ENCODE measurements around the gene NPHS1. TPM values are rescaled to one million over a fixed set of nuclear protein-coding genes. Genes with fewer than 3 reads are reported as not detected.
A peak's percentile ranks its signal among the peaks of the same experiment; 100 is the strongest.
"Not testable (repeated sequence)": the region's sequence is repeated elsewhere in the genome, so short reads cannot be mapped to it uniquely, and the experiment has no call there.

NPHS1 gene, protein sequence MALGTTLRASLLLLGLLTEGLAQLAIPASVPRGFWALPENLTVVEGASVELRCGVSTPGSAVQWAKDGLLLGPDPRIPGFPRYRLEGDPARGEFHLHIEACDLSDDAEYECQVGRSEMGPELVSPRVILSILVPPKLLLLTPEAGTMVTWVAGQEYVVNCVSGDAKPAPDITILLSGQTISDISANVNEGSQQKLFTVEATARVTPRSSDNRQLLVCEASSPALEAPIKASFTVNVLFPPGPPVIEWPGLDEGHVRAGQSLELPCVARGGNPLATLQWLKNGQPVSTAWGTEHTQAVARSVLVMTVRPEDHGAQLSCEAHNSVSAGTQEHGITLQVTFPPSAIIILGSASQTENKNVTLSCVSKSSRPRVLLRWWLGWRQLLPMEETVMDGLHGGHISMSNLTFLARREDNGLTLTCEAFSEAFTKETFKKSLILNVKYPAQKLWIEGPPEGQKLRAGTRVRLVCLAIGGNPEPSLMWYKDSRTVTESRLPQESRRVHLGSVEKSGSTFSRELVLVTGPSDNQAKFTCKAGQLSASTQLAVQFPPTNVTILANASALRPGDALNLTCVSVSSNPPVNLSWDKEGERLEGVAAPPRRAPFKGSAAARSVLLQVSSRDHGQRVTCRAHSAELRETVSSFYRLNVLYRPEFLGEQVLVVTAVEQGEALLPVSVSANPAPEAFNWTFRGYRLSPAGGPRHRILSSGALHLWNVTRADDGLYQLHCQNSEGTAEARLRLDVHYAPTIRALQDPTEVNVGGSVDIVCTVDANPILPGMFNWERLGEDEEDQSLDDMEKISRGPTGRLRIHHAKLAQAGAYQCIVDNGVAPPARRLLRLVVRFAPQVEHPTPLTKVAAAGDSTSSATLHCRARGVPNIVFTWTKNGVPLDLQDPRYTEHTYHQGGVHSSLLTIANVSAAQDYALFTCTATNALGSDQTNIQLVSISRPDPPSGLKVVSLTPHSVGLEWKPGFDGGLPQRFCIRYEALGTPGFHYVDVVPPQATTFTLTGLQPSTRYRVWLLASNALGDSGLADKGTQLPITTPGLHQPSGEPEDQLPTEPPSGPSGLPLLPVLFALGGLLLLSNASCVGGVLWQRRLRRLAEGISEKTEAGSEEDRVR (N-terminal part only)
- total RNA-seq (under 1 TPM in 1 of 2 experiments, not detected in 1; 0.27 TPM), polyA plus RNA-seq (under 1 TPM in 1 of 3 donors, not detected in 2; 0.50 TPM), total RNA-seq (0.07 to 0.59 (median 0.42) reads per million in 6 experiments)

DNA sequence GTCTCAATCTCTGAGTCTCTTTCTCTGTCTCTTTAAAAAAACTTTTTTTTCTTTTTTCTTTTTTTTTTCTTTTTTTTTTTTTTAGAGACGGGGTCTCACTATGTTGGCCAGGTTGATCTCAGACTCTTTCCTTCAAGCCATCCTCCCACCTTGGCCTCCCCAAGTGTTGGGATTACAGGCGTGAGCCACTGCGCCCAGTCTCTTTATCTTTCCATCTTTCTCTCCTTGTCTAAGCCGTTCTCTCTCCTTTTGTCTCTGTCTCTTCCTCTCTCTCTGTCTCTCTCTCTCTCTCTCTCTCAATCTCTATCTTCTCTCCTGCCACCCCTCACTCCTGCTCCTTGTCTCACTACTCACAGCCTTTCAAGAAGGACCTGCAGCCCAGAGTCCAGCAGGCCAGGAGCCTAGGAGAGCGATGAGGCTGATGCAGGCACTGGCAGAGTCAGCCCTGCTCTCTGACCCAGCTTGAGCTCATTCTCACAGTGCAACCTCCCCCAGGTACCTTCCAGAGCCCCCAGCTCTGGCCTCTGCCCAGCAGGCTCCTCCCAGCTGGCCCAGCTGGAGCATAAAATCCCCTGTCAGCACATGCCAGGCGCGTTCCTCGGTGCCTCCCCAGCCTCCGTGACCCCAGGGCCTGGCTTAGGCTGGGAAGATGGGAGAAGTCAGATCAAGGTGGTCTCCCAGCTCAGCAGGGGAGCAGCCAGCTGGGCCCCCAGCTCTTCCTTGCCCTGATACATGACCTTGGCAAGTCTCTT is at the start of gene NPHS1:
NPHS1 (minus strand) TSS at position 476 of the 752 bp plus-strand sequence. CDS start 667 bp downstream, outside the sequence.
- Mint-ChIP-seq H3K36me3 (no peaks in the 10 kb centered on the region), H3K9me3 (peaks cover 0 to 2% (median 0%) of the 10 kb centered on the region in 9 donors), H3K4me1 (peaks cover 5 to 17% (median 12%) of the 10 kb centered on the region in 4 donors), H3K4me3 (peak within 1 kb of the TSS; percentile 5 to 60 (median 28)), H3K27me3 (peaks cover 14 to 69% (median 46%) of the 10 kb centered on the region in 5 donors), H3K27ac (peak within 1 kb of the TSS in 6 of 10 donors; percentile 45 to 84 (median 72))
- POLR2A ChIA-PET = no interaction called here
- DNase-seq = no peak
- ATAC-seq = no peak

DNA sequence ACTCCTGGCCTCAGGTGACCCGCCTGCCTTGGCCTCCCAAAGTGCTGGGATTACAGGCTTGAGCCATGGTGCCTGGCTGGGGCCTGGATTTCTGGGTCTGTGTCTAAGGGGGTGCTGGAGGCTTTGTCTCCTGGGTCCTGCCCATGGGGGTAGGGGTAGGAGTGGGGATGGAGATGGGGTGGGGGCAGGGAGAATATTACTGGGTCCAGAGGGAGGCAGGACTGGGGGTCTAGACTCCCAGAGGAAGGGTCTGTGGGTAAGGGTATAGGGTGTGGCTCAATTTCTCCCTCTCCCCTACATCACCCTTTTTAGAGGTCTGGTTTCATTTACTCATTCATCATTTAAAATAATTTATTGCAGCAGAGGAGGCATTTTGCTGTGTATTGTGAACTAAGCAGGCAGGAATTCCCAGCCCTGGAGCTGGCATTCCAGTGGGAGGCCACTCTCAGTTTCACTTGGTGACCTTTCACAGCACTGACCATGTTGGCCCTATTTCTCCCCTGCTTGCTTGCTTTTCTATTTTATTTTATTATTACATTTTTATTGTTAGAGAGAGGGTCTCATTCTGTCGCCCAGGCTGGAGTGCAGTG is 48.8 kb upstream of the NPHS1 start:
- peaks cover 30 to 74% (median 56%) of the 10 kb centered on the region in 4 donors for H3K4me1 Mint-ChIP-seq
- peaks cover 5 to 11% (median 8%) of the 10 kb centered on the region in 3 donors for H3K36me3 Mint-ChIP-seq
- peak overlapping the region; percentile 94 to 100 (median 99) for H3K27ac Mint-ChIP-seq
- ATAC-seq (no peak), DNase-seq (no peak)
- H3K27me3 Mint-ChIP-seq = no peaks in the 10 kb centered on the region
- POLR2A ChIA-PET = interaction anchor here (0.7 to 2.3 kb wide), 12 partner anchors 11 to 252 kb away, joined by 3 to 57 read pairs (median 5); partner anchors contain the start of genes IGFLR1, LIN37, PSENEN and U2AF1L4
- H3K9me3 Mint-ChIP-seq = no peaks in the 10 kb centered on the region
- H3K4me3 Mint-ChIP-seq = peak overlapping the region; percentile 90 to 100 (median 99)

DNA sequence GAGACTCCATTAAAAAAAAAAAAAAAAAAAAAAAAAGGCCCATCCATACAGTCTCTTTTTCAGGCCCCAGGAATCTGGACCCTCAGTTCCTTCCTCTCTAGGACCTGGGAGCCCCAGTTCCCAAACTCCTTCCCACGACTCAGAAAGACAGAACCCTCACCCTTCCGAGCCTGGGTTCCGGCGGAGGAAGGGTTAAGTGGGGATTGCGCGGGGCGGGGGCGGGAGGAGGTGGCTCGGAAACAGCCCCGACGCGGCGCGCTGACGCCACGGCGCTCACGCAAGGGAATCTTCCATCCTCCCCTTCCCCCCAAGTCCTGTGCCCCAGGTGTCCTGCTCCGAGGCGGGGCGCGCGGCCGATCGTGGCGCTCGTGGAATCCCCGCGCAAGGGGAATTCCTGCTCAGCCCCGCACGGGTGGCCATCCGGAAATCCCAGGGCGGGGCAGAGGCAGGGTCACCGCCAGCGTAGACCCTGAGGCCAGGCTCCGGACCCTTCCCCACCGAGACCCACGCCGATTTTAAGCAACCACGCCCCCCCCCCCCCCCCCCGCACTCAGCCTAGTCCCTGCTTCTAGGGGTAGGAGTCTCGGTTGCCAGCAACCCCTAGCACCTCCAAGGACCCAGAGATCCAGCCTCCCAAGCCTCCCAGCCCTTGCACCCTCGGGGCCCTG is 47.4 kb upstream of the NPHS1 start:
- Mint-ChIP-seq H3K9me3 (no peaks in the 10 kb centered on the region), H3K27ac (peak overlapping the region; percentile 94 to 99 (median 98)), H3K4me3 (peak overlapping the region; percentile 90 to 100 (median 95)), H3K36me3 (peaks cover 5 to 26% (median 8%) of the 10 kb centered on the region in 3 donors), H3K27me3 (no peaks in the 10 kb centered on the region), H3K4me1 (peaks cover 28 to 74% (median 60%) of the 10 kb centered on the region in 4 donors)
- POLR2A ChIA-PET = interaction anchor here (0.5 to 2.3 kb wide), 9 partner anchors 16 to 223 kb away, joined by 3 to 57 read pairs (median 4); partner anchors contain the start of genes LIN37, PSENEN and U2AF1L4
- DNase-seq (peak; percentile 78 to 91 (median 84)), ATAC-seq (peak; percentile 49 to 64)

DNA sequence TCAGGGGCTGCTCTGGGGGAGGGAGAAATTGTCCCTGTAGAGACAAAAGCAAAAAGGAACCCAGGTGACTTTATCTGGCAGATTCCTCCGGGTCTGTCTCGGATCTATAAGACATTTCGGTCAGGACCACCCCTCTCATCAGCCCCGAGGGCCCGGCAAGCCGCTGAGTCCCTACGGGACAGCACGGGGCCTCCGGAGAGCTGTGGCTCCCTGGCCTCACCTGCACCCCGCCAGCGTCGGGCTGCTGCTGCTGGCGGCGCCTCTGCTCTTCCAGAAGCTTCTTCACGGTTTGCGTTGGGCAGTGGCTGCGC is 46.1 kb upstream of the NPHS1 start:
- POLR2A ChIA-PET = interaction anchor here (0.6 to 1.5 kb wide), 6 partner anchors 9 to 52 kb away, joined by 3 to 12 read pairs (median 4); no protein-coding TSS in a partner anchor
- no peaks in the 10 kb centered on the region for H3K27me3 Mint-ChIP-seq
- DNase-seq (no peak), ATAC-seq (no peak)
- peaks cover 21 to 62% (median 49%) of the 10 kb centered on the region in 4 donors for H3K4me1 Mint-ChIP-seq
- peak overlapping the region; percentile 94 to 99 (median 98) for H3K27ac Mint-ChIP-seq
- peak overlapping the region; percentile 90 to 100 (median 95) for H3K4me3 Mint-ChIP-seq
- H3K9me3 Mint-ChIP-seq = no peaks in the 10 kb centered on the region
- peaks cover 2 to 38% (median 3%) of the 10 kb centered on the region in 3 donors for H3K36me3 Mint-ChIP-seq

DNA sequence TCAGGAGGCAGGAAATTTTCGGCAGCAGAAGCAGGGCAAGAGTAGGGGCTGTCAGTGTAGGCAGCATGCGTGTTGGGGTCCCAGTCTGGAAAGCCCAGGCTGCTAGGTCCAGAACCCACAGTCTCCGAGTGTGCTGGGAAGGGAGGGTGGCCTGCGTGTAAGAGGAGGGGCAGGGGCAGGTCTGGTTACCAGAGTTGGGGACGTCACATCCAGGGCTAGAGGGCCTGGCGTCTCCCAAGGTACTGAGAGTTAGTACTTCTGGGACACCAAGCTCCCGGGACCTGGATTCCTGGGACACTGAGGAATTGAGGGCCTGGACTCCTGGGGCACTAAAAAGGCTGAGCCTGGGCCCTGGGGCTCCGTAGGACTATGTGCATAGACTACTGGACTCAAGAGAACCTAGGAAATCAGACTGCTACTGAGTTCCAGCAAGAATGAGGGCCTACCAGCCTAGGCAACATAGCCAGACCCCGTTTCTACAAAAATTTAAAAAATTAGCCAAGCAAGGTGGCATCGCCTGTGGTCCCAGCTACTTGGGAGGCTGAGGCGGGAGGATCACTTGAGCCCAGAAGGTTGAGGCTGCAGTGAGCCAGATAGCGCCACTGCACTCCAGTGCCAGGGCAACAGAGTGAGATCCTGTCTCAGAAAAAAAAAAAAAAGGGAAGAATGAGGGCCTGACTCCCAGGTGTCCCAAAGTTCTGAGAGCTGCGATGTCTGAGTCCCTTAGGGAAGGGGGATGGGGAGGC is 45.6 kb upstream of the NPHS1 start:
- peaks cover 17 to 59% (median 48%) of the 10 kb centered on the region in 4 donors for H3K4me1 Mint-ChIP-seq
- DNase-seq (no peak), ATAC-seq (no peak)
- H3K9me3 Mint-ChIP-seq = no peaks in the 10 kb centered on the region
- POLR2A ChIA-PET = interaction anchor here (0.7 to 2.1 kb wide), 8 partner anchors 8 to 271 kb away, joined by 3 to 12 read pairs (median 4); no protein-coding TSS in a partner anchor
- peak overlapping the region; percentile 76 to 99 (median 97) for H3K27ac Mint-ChIP-seq
- peak overlapping the region; percentile 90 to 100 (median 95) for H3K4me3 Mint-ChIP-seq
- peaks cover 0 to 44% (median 0%) of the 10 kb centered on the region in 3 donors for H3K36me3 Mint-ChIP-seq
- H3K27me3 Mint-ChIP-seq = no peaks in the 10 kb centered on the region

DNA sequence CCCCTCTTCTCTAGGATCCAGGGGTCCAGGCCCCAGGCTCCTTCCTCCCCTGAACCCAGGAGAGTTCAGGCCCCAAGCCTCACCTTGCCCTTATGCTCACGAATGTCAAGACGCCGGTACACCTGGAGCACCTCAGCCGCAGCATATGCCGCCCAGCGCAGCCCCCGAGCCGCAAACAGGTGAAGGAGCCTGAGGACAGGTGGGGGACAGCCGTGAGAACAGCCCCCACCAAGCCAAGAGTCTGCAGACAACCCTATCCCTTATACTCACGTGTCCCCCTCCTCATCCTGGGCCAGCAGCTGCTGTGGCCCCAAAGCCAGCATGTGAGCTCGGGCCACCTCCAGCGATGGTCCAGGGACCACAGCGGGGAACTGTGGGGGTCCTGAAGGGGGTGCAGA is 44.3 kb upstream of the NPHS1 start:
- Mint-ChIP-seq H3K27ac (peak overlapping the region in 4 of 10 donors; percentile 11 to 93 (median 74)), H3K4me3 (peak overlapping the region in 3 of 10 donors; percentile 22 to 30 (median 25)), H3K27me3 (no peaks in the 10 kb centered on the region), H3K9me3 (no peaks in the 10 kb centered on the region), H3K4me1 (peaks cover 10 to 47% (median 40%) of the 10 kb centered on the region in 4 donors), H3K36me3 (peaks cover 0 to 54% (median 0%) of the 10 kb centered on the region in 3 donors)
- no peak for ATAC-seq
- no peak for DNase-seq
- POLR2A ChIA-PET = interaction anchor here (1.0 to 2.1 kb wide), 2 partner anchors 11 to 33 kb away, joined by 4 to 8 read pairs; no protein-coding TSS in a partner anchor

DNA sequence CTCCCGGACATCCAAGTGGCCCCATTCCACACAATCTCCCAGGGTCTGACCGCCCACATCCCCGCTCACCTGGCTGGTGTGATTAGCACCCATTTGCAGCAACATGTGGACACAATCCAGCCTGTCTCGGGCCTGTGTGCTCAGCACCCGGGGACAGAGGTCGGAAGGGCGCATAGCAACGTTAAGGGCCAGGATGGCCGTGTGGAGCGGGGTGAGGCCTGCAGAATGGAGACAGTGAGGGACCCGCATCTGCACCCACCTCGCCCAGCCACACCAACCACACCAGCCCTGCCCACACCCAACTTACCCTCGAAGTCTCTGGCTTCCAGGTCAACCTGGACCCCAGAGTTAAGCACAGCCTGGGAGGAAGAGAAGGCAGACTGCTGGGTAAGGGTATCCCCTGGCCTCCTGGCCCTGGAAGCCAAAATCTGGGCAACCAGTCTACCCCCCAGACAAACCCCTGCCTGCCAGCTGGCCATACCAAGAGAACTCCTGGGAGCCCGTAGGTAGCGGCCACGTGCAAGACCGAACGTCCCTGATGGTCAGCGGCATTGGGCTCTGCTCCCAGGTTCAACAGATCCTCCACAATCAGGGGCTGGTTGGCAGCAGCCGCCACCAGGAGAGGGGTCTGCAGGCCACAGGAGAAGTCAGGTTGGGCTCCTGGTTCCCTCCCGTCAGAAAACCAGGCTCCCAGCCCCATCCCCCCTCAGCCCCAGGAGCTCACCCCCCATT is 43.8 kb upstream of the NPHS1 start:
- ATAC-seq = no peak

DNA sequence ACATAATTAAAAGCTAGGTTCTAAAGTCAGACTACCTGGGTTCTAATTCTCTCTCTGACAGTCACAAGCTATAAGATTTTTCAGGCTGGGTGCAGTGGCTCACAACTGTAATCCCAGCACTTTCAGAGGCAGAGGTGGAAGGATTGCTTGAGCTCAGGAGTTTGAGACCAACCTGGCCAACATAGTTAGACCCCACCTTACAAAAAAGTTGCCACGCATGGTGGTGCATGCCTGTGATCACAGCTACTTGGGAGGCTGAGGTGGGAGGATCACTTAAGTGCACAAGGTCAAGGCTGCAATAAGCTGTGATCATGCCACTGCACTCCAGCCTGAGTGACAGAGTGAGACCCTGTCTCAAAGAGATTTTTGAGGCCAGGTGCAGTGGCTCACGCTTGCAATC is 42.0 kb upstream of the NPHS1 start:
- Mint-ChIP-seq H3K9me3 (no peaks in the 10 kb centered on the region), H3K4me3 (no peak overlapping the region), H3K4me1 (peaks cover 12 to 38% (median 30%) of the 10 kb centered on the region in 4 donors), H3K27ac (peak overlapping the region in 1 of 10 donors; percentile 48), H3K36me3 (peaks cover 0 to 71% (median 8%) of the 10 kb centered on the region in 3 donors), H3K27me3 (no peaks in the 10 kb centered on the region)
- ATAC-seq = no peak
- POLR2A ChIA-PET = interaction anchor here (0.6 to 1.5 kb wide), 4 partner anchors 11 to 84 kb away, joined by 3 to 6 read pairs (median 3); no protein-coding TSS in a partner anchor
- no peak for DNase-seq

More for the DNA sequence above, 43.8 kb upstream of the NPHS1 start:
- Mint-ChIP-seq H3K4me1 (peaks cover 10 to 43% (median 37%) of the 10 kb centered on the region in 4 donors), H3K27me3 (no peaks in the 10 kb centered on the region), H3K9me3 (no peaks in the 10 kb centered on the region), H3K36me3 (peaks cover 0 to 56% (median 2%) of the 10 kb centered on the region in 3 donors), H3K4me3 (peak overlapping the region in 4 of 10 donors; percentile 9 to 54 (median 46)), H3K27ac (peak overlapping the region in 7 of 10 donors; percentile 14 to 85 (median 65))
- POLR2A ChIA-PET = interaction anchor here (1.0 to 2.1 kb wide), 2 partner anchors 10 to 34 kb away, joined by 4 to 8 read pairs; no protein-coding TSS in a partner anchor
- DNase-seq = no peak

DNA sequence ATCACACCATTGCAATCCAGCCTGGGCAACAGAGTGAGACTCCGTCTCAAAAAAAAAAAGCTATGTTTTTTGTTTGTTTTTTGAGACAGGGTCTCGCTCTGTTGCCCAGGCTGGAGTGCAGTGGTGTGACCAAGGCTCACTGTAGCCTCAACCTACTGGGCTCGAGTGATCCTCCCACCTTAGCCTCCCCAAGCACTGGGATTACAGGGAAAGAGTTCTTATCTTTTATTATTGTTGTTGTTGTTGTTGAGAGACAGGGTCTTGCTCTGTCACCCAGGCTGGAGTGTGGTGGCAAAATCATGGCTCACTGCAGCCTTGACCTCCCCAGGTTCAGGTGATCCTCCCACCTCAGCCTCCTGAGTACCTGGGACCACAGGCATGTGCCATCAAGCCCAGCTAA is 39.5 kb upstream of the NPHS1 start:
- Mint-ChIP-seq H3K36me3 (peaks cover 8 to 89% (median 21%) of the 10 kb centered on the region in 3 donors), H3K4me1 (peaks cover 12 to 25% (median 16%) of the 10 kb centered on the region in 4 donors), H3K27ac (peak overlapping the region in 2 of 10 donors; percentile 22 to 56)
- H3K4me3 Mint-ChIP-seq, POLR2A ChIA-PET, H3K9me3 Mint-ChIP-seq, ATAC-seq, H3K27me3 Mint-ChIP-seq, DNase-seq: not testable (repeated sequence)

Data from naive thymus-derived CD8-positive, alpha-beta T cell (primary cell).